GM19455 (cell line): Measurements from ENCODE around the gene ADGRG4.

Experiments used
- ATAC-seq: cut with Tn5 transposase; IDR thresholded peaks from one replicate; pipeline ENCODE4 v1.9.1; 2021; ENCODE audit not compliant: unreplicated experiment

Gene ADGRG4

GRCh38 chrX:136464589-136464988 is 163.8 kb downstream of the ADGRG4 start:
- ATAC-seq, result no peak
